ENCODE data around the gene WDR81.
"Not testable (repeated sequence)": the region's sequence is repeated elsewhere in the genome, so short reads cannot be mapped to it uniquely, and the experiment has no call there.

Gene WDR81

GRCh38 chr17:1732241-1732832 lies 7.8 kb downstream of the WDR81 start:
- DNase-seq: no peak

- DNase-seq: no peak
These were observed 8.4 kb downstream of the WDR81 start for GRCh38 chr17:1732833-1733321.

- DNase-seq: no peak
These were observed 9.3 kb downstream of the WDR81 start for GRCh38 chr17:1733759-1734158.

GRCh38 chr17:1735418-1735817 lies 10.9 kb downstream of the WDR81 start:
- no peak for DNase-seq

GRCh38 chr17:1735834-1736347 lies 11.4 kb downstream of the WDR81 start:
- DNase-seq: no peak

GRCh38 chr17:1736348-1737281 lies 12.1 kb downstream of the WDR81 start:
- DNase-seq: peak; percentile 33

- DNase-seq: no peak
These were observed 13.2 kb downstream of the WDR81 start for GRCh38 chr17:1737531-1738291.

- DNase-seq: not testable (repeated sequence)
These were observed 17.4 kb downstream of the WDR81 start for GRCh38 chr17:1741899-1742298.

- no peak for DNase-seq
These were observed 18.0 kb downstream of the WDR81 start, which contains the start of gene SERPINF2 for GRCh38 chr17:1742371-1743087. TSS of gene SERPINF2 (plus strand) at chr17:1742871. CDS start at chr17:1744996, 2,125 bp downstream.

- DNase-seq: no peak
These were observed 18.6 kb downstream of the WDR81 start for GRCh38 chr17:1743088-1743439.

- DNase-seq: no peak
These were observed 20.3 kb downstream of the WDR81 start for GRCh38 chr17:1744551-1745512.

GRCh38 chr17:1745513-1746020 lies 21.1 kb downstream of the WDR81 start:
- no peak for DNase-seq

GRCh38 chr17:1746975-1747543 lies 22.6 kb downstream of the WDR81 start:
- no peak for DNase-seq

GRCh38 chr17:1750628-1751027 lies 26.1 kb downstream of the WDR81 start:
- no peak for DNase-seq

- peak; percentile 68 for DNase-seq
These were observed 28.1 kb downstream of the WDR81 start for GRCh38 chr17:1752425-1753262.

GRCh38 chr17:1753767-1754429 lies 29.4 kb downstream of the WDR81 start:
- DNase-seq: no peak

GRCh38 chr17:1754430-1755112 lies 30.1 kb downstream of the WDR81 start:
- no peak for DNase-seq

- DNase-seq: no peak
These were observed 30.8 kb downstream of the WDR81 start for GRCh38 chr17:1755252-1755826.
